Measurements from ENCODE around the gene VKORC1L1.
"Not testable (repeated sequence)": the region's sequence is repeated elsewhere in the genome, so short reads cannot be mapped to it uniquely, and the experiment has no call there.

VKORC1L1 gene

GRCh38 chr7:65945787-65946186 is 72.9 kb downstream of the VKORC1L1 start:
- DNase-seq, result not testable (repeated sequence)

DNA sequence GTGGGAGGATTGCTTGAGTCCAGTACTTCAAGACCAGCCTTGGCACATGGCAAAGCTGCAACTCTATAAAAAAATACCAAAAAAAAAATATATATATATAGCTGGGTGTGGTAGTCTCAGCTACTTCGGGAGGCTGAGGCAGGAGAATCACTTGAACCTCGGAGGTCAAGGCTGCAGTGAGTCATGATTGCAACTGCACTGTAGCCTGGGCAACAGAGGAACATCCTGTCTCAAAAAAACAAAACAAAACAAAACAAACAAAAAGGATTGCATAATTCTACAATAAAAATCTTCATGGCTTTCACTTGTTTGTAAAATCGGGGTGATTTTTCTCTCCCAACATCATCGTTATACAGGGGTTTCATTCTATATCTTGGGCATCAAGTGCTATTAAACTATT is 74.0 kb downstream of the VKORC1L1 start:
- peak in 1 of 14 donors; percentile 1 for DNase-seq

GRCh38 chr7:65951837-65952578 is 79.1 kb downstream of the VKORC1L1 start:
- no peak for DNase-seq

GRCh38 chr7:65953001-65953720 is 80.3 kb downstream of the VKORC1L1 start:
- no peak for DNase-seq

DNA sequence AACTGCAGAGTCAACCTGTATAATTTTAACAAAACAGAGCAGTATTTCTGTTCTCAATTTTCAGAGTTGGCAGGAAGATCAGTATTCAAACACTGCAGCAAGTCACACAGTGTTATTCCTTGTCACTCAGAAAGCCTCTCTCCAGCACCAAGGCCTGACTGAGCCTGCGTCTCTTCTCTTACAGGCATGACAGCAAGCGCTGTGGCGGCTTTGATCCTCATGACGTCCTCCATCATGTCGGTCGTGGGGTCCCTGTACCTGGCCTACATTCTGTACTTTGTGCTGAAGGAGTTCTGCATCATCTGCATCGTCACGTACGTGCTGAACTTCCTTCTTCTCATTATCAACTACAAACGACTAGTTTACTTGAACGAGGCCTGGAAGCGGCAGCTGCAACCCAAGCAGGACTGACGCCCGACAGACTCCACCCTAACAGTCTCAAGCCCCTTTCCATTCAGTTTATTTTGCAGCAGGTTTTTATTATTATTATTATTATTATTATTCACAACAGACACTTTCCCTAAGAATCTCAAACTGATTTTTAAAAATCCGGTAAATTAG is 81.1 kb downstream of the VKORC1L1 start:
- no peak for DNase-seq

- DNase-seq, result no peak
Observed at GRCh38 chr7:65955718-65956117, 82.8 kb downstream of the VKORC1L1 start.

DNA sequence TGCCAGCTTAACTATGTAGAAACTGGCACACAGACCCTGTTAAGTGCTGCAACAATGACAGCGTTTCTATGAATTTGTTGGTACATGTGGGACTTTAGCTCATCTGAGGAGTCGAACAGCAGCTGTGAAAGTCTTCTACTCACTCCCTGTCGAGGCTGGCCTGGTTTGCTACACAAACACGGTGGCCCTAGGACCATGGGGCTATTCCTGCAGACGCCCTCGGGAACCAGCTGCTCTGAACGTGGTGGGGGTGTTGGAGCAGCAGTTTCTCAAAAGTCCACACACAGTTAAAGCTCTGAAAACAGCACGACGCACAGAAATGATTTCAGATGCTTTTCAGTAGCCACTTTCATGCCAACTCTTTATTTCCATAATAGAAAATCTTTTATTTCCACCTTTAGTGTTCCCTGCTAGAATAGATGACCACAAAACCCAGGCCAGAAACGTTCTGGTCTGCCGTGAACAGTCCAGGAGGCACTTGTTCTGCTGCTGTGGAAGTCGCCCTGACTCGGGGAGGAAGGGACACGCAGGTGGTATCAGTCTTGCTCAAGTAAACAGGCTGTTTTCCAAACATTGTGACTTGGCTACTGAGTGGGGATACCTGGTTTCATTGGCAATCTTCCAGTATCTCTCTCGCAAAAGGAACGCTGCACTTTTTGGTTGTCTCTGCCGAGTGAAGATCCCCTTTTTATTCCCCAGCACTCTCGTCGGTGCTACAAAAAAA is 87.6 kb downstream of the VKORC1L1 start:
- DNase-seq, result no peak

DNA sequence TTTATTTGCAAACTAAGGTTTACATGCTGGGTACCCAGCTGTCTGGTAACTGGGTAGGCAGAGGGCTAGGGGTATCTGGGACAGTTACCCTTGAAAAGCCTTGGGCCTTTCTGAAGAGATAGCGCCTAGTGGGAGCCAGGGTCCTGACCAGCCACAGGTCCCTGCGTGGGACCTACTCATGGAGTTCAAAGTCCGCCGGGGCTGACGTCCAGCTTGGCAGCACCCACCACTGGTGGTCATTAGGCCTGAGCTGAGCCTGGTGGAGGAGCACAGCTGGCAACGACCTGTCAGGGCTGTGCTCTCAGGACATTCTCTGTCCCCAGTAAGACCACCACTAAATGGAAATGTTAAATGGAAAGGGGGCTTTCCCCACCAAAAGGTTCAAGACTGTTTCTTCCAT is 89.2 kb downstream of the VKORC1L1 start:
- no peak for DNase-seq

DNA sequence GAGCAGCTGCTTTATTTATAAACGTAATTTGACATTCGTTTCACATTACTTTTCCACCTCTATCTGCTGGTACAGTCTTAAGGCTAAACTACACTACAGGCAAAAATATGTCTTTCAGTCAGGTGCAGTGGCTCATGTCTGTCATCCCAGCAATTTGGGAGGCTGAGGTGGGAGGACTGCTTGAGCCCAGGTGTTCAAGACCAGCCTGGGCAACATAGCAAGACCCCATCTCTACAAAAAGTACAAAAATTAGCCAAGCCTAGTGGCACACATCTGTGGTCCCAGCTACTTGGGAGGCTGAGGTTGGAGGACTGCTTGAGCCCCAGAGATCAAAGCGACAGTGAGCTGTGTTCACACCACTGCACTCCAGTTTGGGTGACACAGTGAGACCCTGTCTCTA is 91.8 kb downstream of the VKORC1L1 start:
- DNase-seq, result not testable (repeated sequence)

DNA sequence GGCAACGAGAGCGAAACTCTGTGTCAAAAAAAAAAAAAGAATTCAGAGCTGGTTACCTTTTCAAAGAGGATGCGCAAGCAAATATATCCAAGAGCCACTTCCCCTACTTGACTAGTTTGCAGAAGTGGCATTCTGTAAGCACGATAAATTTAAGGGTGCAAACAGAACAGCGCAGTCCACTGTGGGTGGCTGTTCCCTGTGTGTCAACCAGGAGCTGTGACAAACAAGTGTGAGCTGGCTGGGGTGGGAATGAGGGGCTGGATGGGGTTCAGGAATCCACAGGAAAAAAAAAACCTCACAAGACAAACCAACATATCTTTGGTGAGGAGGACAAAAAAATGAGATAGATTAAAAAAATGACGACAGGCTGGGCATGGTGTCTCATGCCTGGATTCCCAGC is 93.3 kb downstream of the VKORC1L1 start:
- no peak for DNase-seq

DNA sequence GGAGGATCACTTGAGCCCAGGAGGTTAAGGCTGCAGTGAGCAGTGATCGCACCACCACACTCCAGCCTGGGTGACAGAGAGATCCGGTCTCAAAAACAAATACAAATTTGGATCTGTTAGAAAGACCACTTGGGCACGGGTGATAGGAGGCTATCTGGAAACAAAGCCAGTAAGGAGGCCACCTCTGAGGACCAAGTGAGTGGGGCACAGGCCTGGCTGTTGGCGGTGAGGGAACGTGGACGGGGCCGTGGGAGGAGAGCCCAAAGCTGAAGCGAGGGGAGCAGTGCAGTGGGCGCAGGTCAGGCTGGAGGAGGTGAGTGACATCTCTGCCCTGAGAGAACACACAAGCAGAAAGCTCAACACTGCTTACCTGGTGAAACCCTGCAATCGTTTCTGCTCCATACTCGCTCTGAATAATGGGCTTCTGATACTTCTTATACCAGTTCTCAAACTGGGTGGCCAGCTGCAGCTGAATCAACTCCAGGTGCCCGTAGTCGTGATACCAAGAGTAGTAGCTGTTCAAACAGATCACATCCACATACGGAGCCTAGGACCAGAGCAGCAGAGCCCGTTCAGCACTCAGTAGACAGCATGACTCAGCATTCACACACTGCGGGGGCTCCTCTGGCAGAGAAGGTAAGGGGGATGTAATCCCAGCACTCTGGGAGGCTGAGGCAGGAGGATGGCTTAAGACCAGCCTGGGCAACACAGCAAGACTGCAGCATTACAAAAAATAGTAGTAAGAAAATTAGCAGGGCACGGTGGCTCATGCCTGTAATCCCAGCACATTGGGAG is 94.7 kb downstream of the VKORC1L1 start:
- no peak for DNase-seq

DNA sequence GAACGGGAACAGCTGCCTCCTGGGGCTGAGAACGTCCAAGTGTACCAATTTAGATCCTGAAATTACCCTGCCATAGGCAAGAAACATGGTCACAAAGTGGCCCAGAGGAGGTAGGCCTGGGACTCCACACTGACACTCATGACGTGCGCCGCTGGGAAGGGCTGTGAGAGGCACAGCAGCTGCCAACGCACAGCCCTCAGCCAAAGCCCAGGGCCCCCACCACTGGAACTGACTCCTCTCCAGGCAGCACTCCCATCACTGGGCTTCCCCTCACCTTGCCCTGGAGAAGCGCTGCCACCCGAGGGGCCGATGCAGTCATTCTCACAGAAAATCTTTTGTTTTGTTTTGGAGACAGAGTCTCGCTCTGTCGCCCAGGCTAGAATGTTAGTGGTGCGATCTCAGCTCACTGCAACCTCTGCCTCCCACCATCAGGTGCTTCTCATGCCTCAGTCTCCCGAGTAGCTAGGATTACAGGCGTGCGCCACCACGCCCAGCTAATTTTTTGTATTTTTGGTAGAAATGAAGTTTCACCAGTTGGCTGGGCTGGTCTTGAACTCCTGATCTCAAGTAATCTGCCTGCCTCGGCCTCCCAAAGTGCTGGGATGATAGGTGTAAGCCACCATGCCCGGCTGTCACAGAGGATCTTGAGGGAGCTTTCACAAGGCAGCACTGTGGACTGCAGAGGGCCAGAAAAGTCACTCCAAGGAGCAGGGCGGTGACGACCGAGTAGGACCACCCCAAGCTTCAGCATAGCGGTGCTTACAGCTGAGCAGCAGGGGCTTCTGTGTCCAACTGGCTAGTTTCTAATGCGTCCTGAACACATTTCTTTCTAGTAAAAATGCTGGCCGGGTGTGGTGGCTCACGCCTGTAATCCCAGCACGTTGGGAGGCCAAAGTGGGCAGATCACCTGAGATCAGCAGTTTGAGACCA is 95.6 kb downstream of the VKORC1L1 start:
- DNase-seq, result no peak

DNA sequence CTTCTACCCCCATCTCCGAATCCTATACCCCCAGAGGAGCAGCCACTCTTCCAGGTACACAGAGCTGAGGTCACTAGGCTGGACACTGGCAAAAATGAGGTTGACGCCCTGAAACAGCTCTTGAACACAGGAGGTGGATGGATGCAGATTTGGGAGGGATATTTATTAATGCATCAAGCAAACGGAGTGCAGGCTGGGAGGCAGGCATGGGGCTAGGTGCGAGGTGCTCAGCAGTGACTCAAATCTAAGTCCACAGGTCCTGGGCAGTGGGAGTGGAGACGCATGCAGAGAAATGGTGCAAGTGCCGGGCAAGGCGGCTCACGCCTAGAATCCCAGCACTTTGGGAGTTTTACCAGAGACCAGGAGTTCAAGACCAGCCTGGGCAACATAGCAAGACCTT is 98.1 kb downstream of the VKORC1L1 start:
- DNase-seq, result no peak

DNA sequence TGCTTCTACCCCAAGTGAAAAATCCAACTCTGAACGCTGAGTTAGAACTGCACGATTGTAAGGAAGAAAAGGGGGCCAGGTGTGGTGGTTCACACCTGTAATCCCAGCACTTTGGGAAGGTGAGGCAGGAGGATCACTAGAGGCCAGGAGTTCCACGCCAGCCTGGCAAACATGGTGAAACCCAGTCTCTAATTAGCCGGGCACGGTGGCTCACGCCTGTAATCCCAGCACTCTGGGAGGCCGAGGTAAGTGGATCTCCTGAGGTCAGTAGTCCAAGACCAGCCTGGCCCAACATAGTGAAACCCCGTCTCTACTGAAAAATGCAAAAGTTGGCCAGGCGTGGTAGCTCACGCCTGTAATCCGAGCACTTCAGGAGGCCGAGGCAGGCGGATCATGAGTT is 100.1 kb downstream of the VKORC1L1 start:
- no peak for DNase-seq

DNA sequence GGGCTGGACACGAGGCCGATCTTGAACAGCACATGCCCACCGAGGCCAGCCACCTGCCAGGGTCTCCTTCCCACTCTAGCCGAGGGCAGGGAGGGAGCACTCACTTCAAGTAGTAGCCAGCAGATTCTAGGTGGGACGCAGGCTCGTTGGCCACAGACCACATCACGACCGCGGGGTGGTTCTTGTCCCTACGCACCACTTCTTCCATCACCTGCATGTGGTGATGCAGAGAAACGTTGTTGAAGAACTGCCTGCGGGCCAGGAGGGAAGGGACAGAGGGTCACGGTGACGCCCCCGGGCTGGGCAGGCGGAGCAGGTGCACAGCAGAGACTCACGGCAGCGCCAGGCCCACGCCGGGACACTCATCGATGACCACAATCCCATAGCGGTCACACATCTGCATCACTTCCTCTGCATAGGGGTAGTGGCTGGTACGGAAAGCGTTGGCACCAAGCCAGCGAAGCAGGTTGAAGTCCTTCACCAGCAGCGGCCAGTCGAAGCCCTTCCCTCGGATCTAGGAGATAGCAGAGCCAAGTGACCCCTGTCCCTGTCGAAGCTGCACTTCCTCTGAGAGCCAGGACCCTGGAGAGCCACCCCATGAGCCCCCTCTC is 101.4 kb downstream of the VKORC1L1 start:
- DNase-seq, result no peak

DNA sequence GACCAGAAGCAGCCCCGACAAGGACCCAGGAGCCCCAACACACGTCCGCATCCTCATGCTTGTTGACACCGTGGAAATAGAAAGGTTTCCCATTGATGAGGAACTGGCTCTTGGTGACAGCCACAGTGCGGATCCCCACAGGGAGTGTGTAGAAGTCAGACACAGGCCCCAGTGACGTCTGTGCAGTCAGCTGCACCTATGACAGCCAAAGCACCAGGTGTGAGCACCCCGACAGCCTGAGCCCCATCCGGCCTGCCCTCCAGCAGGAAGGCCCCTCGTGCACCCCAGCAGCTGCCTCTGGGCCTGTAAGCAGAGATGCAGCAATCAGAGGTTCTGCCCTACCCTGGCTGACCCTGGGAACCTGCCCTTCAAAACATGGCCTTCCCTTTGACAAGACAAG is 102.0 kb downstream of the VKORC1L1 start:
- DNase-seq, result no peak

DNA sequence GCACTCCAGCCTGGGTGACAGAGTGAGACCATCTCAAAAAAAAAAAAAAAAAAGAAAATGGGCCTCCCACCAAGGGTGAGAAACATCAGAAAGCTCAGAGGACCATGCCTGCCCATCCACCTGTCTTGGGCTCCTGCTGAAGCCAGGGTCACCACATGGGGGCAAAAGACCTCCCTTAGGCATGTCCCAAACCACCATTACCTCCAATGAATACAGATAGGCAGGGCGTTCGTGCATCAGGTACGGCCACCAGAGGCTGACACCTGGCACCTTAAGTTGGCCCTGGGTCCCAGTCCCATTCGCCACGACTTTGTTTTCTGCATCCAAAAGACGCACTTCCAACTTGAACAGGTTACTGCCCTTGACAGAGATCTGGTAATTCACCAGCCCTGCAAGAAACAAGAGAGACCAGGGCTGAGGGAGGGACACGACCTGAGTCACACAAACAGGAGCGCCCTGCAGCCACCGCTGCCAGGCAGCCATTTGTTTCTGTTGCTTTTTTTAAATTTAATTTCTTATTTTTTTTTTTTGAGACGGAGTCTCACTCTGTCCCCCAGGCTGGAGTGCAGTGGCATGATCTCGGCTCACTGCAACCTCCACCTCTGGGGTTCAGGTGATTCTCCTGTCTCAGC is 103.1 kb downstream of the VKORC1L1 start:
- DNase-seq, result no peak

DNA sequence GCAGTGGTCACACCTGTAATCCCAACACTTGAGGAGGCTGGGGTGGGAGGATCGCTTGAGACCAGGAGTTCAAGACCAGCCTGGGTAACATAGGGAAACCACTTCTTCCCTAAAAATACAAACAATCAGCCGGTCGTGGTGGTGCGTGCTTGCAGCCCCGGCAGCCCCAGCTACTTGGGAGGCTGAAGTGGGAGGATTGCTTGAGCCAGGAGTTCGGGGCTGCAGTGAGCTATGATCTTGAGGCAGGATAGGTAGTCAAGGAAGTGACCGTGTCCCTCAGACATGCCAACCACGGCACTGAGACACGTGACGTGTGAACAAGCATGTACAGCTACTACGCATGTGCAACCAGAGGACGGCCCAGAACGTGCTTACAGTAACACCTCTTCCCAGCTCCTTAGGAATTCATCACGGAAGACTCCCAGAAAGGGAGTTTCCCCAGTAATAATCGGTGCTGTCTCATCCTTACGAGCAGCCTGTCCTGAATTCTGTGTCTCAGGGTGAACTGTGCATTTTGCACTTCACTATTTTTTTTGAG is 103.9 kb downstream of the VKORC1L1 start:
- no peak for DNase-seq

GRCh38 chr7:65978891-65979582 is 106.2 kb downstream of the VKORC1L1 start:
- no peak for DNase-seq
